Left colon (tissue), 2 donors: Measurements from ENCODE around the gene SIGLEC7. TPM values are rescaled to one million over a fixed set of nuclear protein-coding genes. Genes with fewer than 3 reads are reported as not detected.

Experiments
- ATAC-seq: fragments of 200-7000 bp; cut with Tn5 transposase; one replicate; pipeline ENCODE4 v1.9.1; 2020; ENCODE audit warnings: mild to moderate bottlenecking, moderate library complexity
- DNase-seq, 2 donors: peaks; one replicate each; pipeline ENCODE4 v3.0.0-alpha.2; 2020
- intact Hi-C, 2 donors: fragments of 100-400 bp; cut with DNase I in 1 of 2; cut with micrococcal nuclease in 1 of 2; formaldehyde crosslinking; loops; one replicate each; pipeline versions ENCODE4 v1.11.2 to v1.14.0; 2022; cut with DNase I, micrococcal nuclease
- total RNA-seq, 2 donors: library from RNA; stranded (reverse); fragmentation: NEBNext Ultra II Directional; extraction: Animal tissue kit (Norgen Biotek cat#: 25700); gene quantifications; one replicate each; pipeline ENCODE4 v1.2.1, GENCODE V29; 2021
- donor health status: DM: no; HTN: no; CAD: no.
- donor health status: DM: yes; HTN: yes; CAD: no.

SIGLEC7 gene
- total RNA-seq, 2 donors from 2014 or later: 1.1 to 1.3 TPM

- DNase-seq (no peak), ATAC-seq (no peak)
- intact Hi-C loops: no loop called here
Measured at GRCh38 chr19:51114087-51114729, 27.9 kb upstream of the SIGLEC7 start.

- ATAC-seq (no peak), DNase-seq (no peak)
- intact Hi-C loops: no loop called here
Measured at GRCh38 chr19:51116736-51117286, 25.3 kb upstream of the SIGLEC7 start.

- no peak for DNase-seq
- ATAC-seq: no peak
Measured at GRCh38 chr19:51119101-51119500, 23.0 kb upstream of the SIGLEC7 start.

GRCh38 chr19:51119611-51120010 lies 22.5 kb upstream of the SIGLEC7 start:
- DNase-seq (no peak), ATAC-seq (no peak)
- intact Hi-C loops: no loop called here

More at GRCh38 chr19:51119101-51119500, 23.0 kb upstream of the SIGLEC7 start:
- intact Hi-C loops: no loop called here

GRCh38 chr19:51120160-51120559 lies 21.9 kb upstream of the SIGLEC7 start:
- no peak for ATAC-seq
- intact Hi-C loops: no loop called here
- DNase-seq: no peak

- intact Hi-C loops: no loop called here
- DNase-seq (no peak), ATAC-seq (no peak)
Measured at GRCh38 chr19:51121257-51121656, 20.8 kb upstream of the SIGLEC7 start.

GRCh38 chr19:51122112-51122981 lies 19.8 kb upstream of the SIGLEC7 start:
- ATAC-seq: no peak
- no peak for DNase-seq
- intact Hi-C loops: no loop called here

- DNase-seq (no peak), ATAC-seq (no peak)
- intact Hi-C loops: no loop called here
Measured at GRCh38 chr19:51123381-51123800, 18.7 kb upstream of the SIGLEC7 start.

GRCh38 chr19:51123802-51124201 lies 18.3 kb upstream of the SIGLEC7 start:
- intact Hi-C loops: no loop called here
- ATAC-seq (no peak), DNase-seq (no peak)

- no peak for DNase-seq
- ATAC-seq: no peak
- intact Hi-C loops: no loop called here
Measured at GRCh38 chr19:51124216-51124615, 17.9 kb upstream of the SIGLEC7 start.

GRCh38 chr19:51124729-51125128 lies 17.4 kb upstream of the SIGLEC7 start, which contains the start of gene SIGLEC9:
Gene SIGLEC9, plus strand, starts transcription at chr19:51124906. Its CDS starts 69 bp downstream, at chr19:51124975.
- DNase-seq (peak in 1 of 2 donors; percentile 26), ATAC-seq (no peak)
- intact Hi-C loops: no loop called here

GRCh38 chr19:51125421-51126075 lies 16.6 kb upstream of the SIGLEC7 start:
- DNase-seq: no peak
- intact Hi-C loops: no loop called here
- no peak for ATAC-seq

GRCh38 chr19:51127032-51127431 lies 15.1 kb upstream of the SIGLEC7 start:
- intact Hi-C loops: no loop called here
- ATAC-seq (no peak), DNase-seq (no peak)

- intact Hi-C loops: no loop called here
- ATAC-seq: no peak
- peak in 1 of 2 donors; percentile 54 for DNase-seq
Measured at GRCh38 chr19:51127755-51128154, 14.3 kb upstream of the SIGLEC7 start.

GRCh38 chr19:51128227-51128626 lies 13.9 kb upstream of the SIGLEC7 start:
- intact Hi-C loops: no loop called here
- DNase-seq (no peak), ATAC-seq (peak; percentile 5)

GRCh38 chr19:51129716-51130115 lies 12.4 kb upstream of the SIGLEC7 start:
- intact Hi-C loops: no loop called here
- DNase-seq: no peak
- ATAC-seq: no peak

- intact Hi-C loops: no loop called here
- ATAC-seq (no peak), DNase-seq (no peak)
Measured at GRCh38 chr19:51131780-51132680, 10.1 kb upstream of the SIGLEC7 start.

GRCh38 chr19:51135004-51135403 lies 7.1 kb upstream of the SIGLEC7 start:
- no peak for ATAC-seq
- no peak for DNase-seq
- intact Hi-C loops: no loop called here
